Middle frontal gyrus (tissue), 1 donor: Measurements from ENCODE around the gene SMIM14.
"Not testable (repeated sequence)": the region's sequence is repeated elsewhere in the genome, so short reads cannot be mapped to it uniquely, and the experiment has no call there.

Experiments used
- DNase-seq: peaks from one replicate; pipeline ENCODE4 v3.0.0-alpha.2; 2015; ENCODE audit warnings: low spot score; ENCODE audit errors: extremely low spot score

Gene SMIM14

GRCh38 chr4:39533541-39533940, 105.1 kb downstream of the SMIM14 start:
- no peak for DNase-seq

GRCh38 chr4:39532237-39532636, 106.4 kb downstream of the SMIM14 start:
- not testable (repeated sequence) for DNase-seq

- no peak for DNase-seq
Measured at GRCh38 chr4:39530682-39531081, 108.0 kb downstream of the SMIM14 start.

GRCh38 chr4:39529534-39529933, 109.1 kb downstream of the SMIM14 start:
- DNase-seq: no peak

GRCh38 chr4:39528061-39528465, 110.6 kb downstream of the SMIM14 start:
- DNase-seq: no peak

GRCh38 chr4:39527296-39528060, 111.2 kb downstream of the SMIM14 start, which contains the start of gene UGDH:
TSS of gene UGDH (minus strand) at chr4:39527439. CDS start at chr4:39521512, 5,927 bp downstream.
- DNase-seq: peak; percentile 97

GRCh38 chr4:39526765-39527295, 111.8 kb downstream of the SMIM14 start:
- no peak for DNase-seq

GRCh38 chr4:39525822-39526690, 112.6 kb downstream of the SMIM14 start:
- no peak for DNase-seq

- no peak for DNase-seq
Measured at GRCh38 chr4:39524161-39524957, 114.3 kb downstream of the SMIM14 start.

GRCh38 chr4:39522068-39522467, 116.6 kb downstream of the SMIM14 start:
- DNase-seq: no peak

GRCh38 chr4:39521253-39521919, 117.3 kb downstream of the SMIM14 start:
- DNase-seq: no peak

GRCh38 chr4:39518484-39518883, 120.2 kb downstream of the SMIM14 start:
- DNase-seq: no peak

- DNase-seq: no peak
Measured at GRCh38 chr4:39516407-39516966, 122.2 kb downstream of the SMIM14 start.

GRCh38 chr4:39515669-39516401, 122.8 kb downstream of the SMIM14 start:
- not testable (repeated sequence) for DNase-seq

GRCh38 chr4:39514888-39515401, 123.7 kb downstream of the SMIM14 start:
- no peak for DNase-seq

- DNase-seq: not testable (repeated sequence)
Measured at GRCh38 chr4:39514266-39514665, 124.4 kb downstream of the SMIM14 start.

- no peak for DNase-seq
Measured at GRCh38 chr4:39510348-39510929, 128.2 kb downstream of the SMIM14 start.

GRCh38 chr4:39505581-39505980, 133.1 kb downstream of the SMIM14 start:
- no peak for DNase-seq

GRCh38 chr4:39504538-39504937, 134.1 kb downstream of the SMIM14 start:
- no peak for DNase-seq
